ENCODE data around the gene THAP3. TPM values are rescaled to one million over a fixed set of nuclear protein-coding genes. Genes with fewer than 3 reads are reported as not detected.

The THAP3 gene
- total and polyA plus RNA-seq, 2 of the 8 experiments (the other 6 are each of a cell fraction or from before 2014, with no cell fraction given) = 8.2 to 15.3 TPM

- TF ChIP-seq EGR1 (IDR thresholded peaks at IDR 0.05; ENCODE audit: borderline replicate concordance, low read depth, low read length) (no peak), CBX5 (IDR thresholded peaks at IDR 0.05; ENCODE audit: low read depth, low read length) (no peak), SP1 (IDR thresholded peaks at IDR 0.05; ENCODE audit: low read depth, low read length) (no peak), E2F6 (IDR thresholded peaks at IDR 0.05) (no peak), BRCA1 (IDR thresholded peaks at IDR 0.05; ENCODE audit: low read depth, low read length) (no peak), YY1 (IDR thresholded peaks at IDR 0.05; ENCODE audit: low read depth, low read length) (no peak), SUZ12 (IDR thresholded peaks at IDR 0.05; ENCODE audit: low read length) (no peak)
Observed at GRCh38 chr1:6585841-6586240, 38.8 kb upstream of the THAP3 start (continued).

Measured in H1 (cell line).